ENCODE data around the gene ZNF76. TPM values are rescaled to one million over a fixed set of nuclear protein-coding genes. Genes with fewer than 3 reads are reported as not detected.

The ZNF76 gene
- total and polyA plus RNA-seq, 2 of the 8 experiments (the other 6 are each of a cell fraction or from before 2014, with no cell fraction given): 17.9 to 23.9 TPM

GRCh38 chr6:35264550-35265274 is 5.2 kb downstream of the ZNF76 start:
- no peak overlapping the region for H3K4ac ChIP-seq (replicated peaks; ENCODE audit: insufficient read length, low read depth, low read length)
- no peak overlapping the region for H2AK5ac ChIP-seq (ENCODE audit: low read depth, low read length)
- ChIA-PET CTCF (ENCODE audit: partially characterized antibody) (interaction anchor here (0.7 to 1.4 kb wide), 3 partner anchors 29 to 184 kb away, joined by 3 to 5 read pairs (median 3); no protein-coding TSS in a partner anchor), POLR2A (ENCODE audit: partially characterized antibody) (interaction anchor here (0.8 to 0.9 kb wide), 2 partner anchors 9 to 204 kb away, joined by 3 to 5 read pairs; no protein-coding TSS in a partner anchor)
- H3K56ac ChIP-seq (replicated peaks; ENCODE audit: insufficient read length, low read depth, low read length): no peak overlapping the region
- H2BK120ac ChIP-seq (replicated peaks; ENCODE audit: low read depth, low read length): no peak overlapping the region
- no peak overlapping the region for H3K14ac ChIP-seq (ENCODE audit: insufficient read length)
- peaks cover 5% of the 10 kb centered on the region for H3K23me2 ChIP-seq (ENCODE audit: low read depth, low read length)
- H3K23ac ChIP-seq (ENCODE audit: insufficient read length): no peak overlapping the region
- no peaks in the 10 kb centered on the region for H3K9me3 ChIP-seq (ENCODE audit: insufficient read depth in 2 of 2, low read depth in 1 of 2, low read length in 1 of 2)
- no peaks in the 10 kb centered on the region; a peak in 2 of 7 replicates for H3K27me3 ChIP-seq (replicated peaks in 1 of 4; ENCODE audit: control insufficient read depth in 3 of 4, extremely low read depth in 1 of 4, insufficient read depth in 3 of 4, low read length in 3 of 4)
- no peak overlapping the region for H4K91ac ChIP-seq (replicated peaks; ENCODE audit: insufficient read length, low read length)
- H4K20me1 ChIP-seq (replicated peaks in 1 of 2; ENCODE audit: control insufficient read depth in 1 of 2, insufficient read depth in 2 of 2, low read length in 2 of 2): peaks cover 0 to 1% of the 10 kb centered on the region in 2 experiments
- H3K4me3 ChIP-seq (ENCODE audit: extremely low read depth in 1 of 4, insufficient read depth in 2 of 4, low read depth in 3 of 4, low read length in 4 of 4): no peak overlapping the region
- H2BK5ac ChIP-seq (ENCODE audit: low read depth, low read length): no peak overlapping the region
- no peak overlapping the region for H4K5ac ChIP-seq (ENCODE audit: insufficient read length, low read depth, low read length)
- no peaks in the 10 kb centered on the region for H3K79me2 ChIP-seq (ENCODE audit: control insufficient read depth in 1 of 2, insufficient read depth in 2 of 2, low read length in 2 of 2)
- H3K4me1 ChIP-seq (replicated peaks in 1 of 4; ENCODE audit: control insufficient read depth in 3 of 4, insufficient read depth in 4 of 4, low read length in 3 of 4): peaks cover 0 to 7% (median 0%) of the 10 kb centered on the region in 4 experiments; a peak in 3 of 7 replicates
- FAIRE-seq (no peak), DNase-seq (ENCODE audit: low read depth in 1 of 2, low spot score in 2 of 2) (no peak)
- H2BK12ac ChIP-seq (ENCODE audit: low read depth, low read length): no peak overlapping the region
- no peak overlapping the region for H4K8ac ChIP-seq (ENCODE audit: extremely low read depth, insufficient read depth, low read length)
- no peak overlapping the region for H3K18ac ChIP-seq (ENCODE audit: extremely low read depth, low read length)
- no peak overlapping the region for H2BK20ac ChIP-seq (ENCODE audit: low read length)
- H3K79me1 ChIP-seq (ENCODE audit: low read depth, low read length): no peaks in the 10 kb centered on the region
- H3K4me2 ChIP-seq (ENCODE audit: insufficient read depth in 1 of 2, low read depth in 2 of 2, low read length in 2 of 2): no peak overlapping the region
- H2BK15ac ChIP-seq (ENCODE audit: low read length): no peak overlapping the region
- no peak overlapping the region for H2AFZ ChIP-seq (ENCODE audit: low read length)
- H3K36me3 ChIP-seq (ENCODE audit: control insufficient read depth in 2 of 4, insufficient read depth in 4 of 4, low read length in 3 of 4): no peaks in the 10 kb centered on the region
- H3K27ac ChIP-seq (ENCODE audit: low read depth, low read length): no peak overlapping the region
- H3K9ac ChIP-seq (replicated peaks in 1 of 4; ENCODE audit: extremely low read depth in 1 of 4, low read depth in 3 of 4, low read length in 3 of 4): no peak overlapping the region
- no peak for TF ChIP-seq RAD21 (IDR thresholded peaks at IDR 0.05 in 1 of 2, conservative IDR thresholded peaks at IDR 0.05 in 1 of 2; ENCODE audit: low read depth in 2 of 2, low read length in 2 of 2)
- no peak for TF ChIP-seq CTCF (IDR thresholded peaks at IDR 0.05; ENCODE audit: control extremely low read depth in 1 of 3, insufficient read depth in 1 of 3, low read depth in 1 of 3, low read length in 3 of 3)
- no peak for TF ChIP-seq RFX5 (IDR thresholded peaks at IDR 0.05; ENCODE audit: borderline replicate concordance, low read depth, low read length)
- no peak for TF ChIP-seq BACH1 (IDR thresholded peaks at IDR 0.05; ENCODE audit: low read length)
- TF ChIP-seq KDM4A (IDR thresholded peaks at IDR 0.05; ENCODE audit: low read depth, low read length, severe bottlenecking): no peak
- no peak for TF ChIP-seq KDM1A (IDR thresholded peaks at IDR 0.05; ENCODE audit: borderline replicate concordance, low read length)
- no peak for TF ChIP-seq CHD1 (IDR thresholded peaks at IDR 0.05; ENCODE audit: low read depth, low read length)
- TF ChIP-seq, protein P1, sequence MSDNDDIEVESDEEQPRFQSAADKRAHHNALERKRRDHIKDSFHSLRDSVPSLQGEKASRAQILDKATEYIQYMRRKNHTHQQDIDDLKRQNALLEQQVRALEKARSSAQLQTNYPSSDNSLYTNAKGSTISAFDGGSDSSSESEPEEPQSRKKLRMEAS (IDR thresholded peaks at IDR 0.05): no peak
- no peak for TF ChIP-seq TBP (IDR thresholded peaks at IDR 0.05; ENCODE audit: low read depth, low read length)
- TF ChIP-seq CREB1 (IDR thresholded peaks at IDR 0.05): no peak
